ENCODE results near the gene GUCY1A2.

Gene GUCY1A2

DNA sequence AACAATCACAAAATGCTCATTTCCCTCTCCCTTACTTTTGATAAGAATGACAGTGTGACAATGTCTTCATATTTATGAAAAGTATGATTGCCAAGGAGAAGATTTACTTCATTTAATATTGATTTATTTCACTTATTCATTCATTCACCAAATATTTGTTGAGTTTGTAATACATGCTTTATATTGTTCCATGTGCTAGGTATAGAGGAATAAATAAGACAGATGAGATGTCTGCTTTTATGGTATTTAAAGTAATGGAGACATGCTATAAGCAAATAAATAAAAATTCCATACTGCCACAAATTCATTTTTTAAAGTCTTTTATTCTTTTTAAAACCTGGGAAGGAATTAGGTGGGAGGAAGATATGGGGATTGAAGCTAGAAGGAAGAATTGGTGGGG is 289.4 kb downstream of the GUCY1A2 start:
- no peak for DNase-seq (ENCODE audit: low read depth)
- H3K4me3 ChIP-seq (ENCODE audit: low read depth, low read length) = no peak overlapping the region
- TF ChIP-seq, protein P1, sequence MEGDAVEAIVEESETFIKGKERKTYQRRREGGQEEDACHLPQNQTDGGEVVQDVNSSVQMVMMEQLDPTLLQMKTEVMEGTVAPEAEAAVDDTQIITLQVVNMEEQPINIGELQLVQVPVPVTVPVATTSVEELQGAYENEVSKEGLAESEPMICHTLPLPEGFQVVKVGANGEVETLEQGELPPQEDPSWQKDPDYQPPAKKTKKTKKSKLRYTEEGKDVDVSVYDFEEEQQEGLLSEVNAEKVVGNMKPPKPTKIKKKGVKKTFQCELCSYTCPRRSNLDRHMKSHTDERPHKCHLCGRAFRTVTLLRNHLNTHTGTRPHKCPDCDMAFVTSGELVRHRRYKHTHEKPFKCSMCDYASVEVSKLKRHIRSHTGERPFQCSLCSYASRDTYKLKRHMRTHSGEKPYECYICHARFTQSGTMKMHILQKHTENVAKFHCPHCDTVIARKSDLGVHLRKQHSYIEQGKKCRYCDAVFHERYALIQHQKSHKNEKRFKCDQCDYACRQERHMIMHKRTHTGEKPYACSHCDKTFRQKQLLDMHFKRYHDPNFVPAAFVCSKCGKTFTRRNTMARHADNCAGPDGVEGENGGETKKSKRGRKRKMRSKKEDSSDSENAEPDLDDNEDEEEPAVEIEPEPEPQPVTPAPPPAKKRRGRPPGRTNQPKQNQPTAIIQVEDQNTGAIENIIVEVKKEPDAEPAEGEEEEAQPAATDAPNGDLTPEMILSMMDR (IDR thresholded peaks at IDR 0.05; ENCODE audit: low read depth, low read length, missing control alignments) = no peak

DNA sequence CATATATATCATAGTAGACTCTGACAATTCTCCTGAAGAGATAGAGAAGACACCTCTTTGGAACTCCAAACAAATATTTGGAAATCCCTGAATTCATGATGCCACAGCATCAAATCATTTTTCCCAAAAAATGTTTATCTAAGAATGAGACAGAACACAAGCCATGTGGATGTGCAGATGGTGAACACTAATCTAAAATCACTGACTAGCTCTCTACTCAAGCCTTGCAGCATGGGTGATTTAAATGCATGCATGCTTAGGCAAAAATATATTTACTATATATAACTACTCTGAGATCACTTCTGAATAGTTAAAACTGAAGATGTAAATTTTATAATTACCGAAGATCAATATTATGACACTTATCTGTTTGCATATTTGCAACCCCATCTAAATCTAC is 289.9 kb downstream of the GUCY1A2 start:
- DNase-seq (ENCODE audit: low read depth) = no peak
- H3K4me3 ChIP-seq (ENCODE audit: low read depth, low read length) = no peak overlapping the region
- TF ChIP-seq, protein P1 (IDR thresholded peaks at IDR 0.05; ENCODE audit: low read depth, low read length, missing control alignments) = no peak

DNA sequence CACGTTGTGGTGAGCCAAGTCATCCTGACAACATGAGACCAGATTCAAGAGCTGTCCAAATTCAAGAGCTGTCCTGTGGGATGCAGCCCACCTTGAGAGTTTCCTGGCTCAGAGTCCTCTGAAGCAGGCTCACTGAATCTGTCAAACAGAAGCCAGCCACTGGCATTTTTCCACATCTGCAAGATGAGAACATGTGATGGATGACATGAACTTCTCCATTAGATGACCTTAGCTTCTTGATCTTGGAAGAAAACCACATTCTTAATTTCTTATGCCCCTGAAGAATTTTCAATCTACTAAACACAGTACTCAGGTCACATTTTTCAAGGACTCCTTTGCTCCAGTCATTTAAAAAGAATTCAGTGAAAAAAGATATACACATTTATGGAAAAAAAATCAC is 291.0 kb downstream of the GUCY1A2 start:
- no peak for DNase-seq (ENCODE audit: low read depth)
- TF ChIP-seq, protein P1 (IDR thresholded peaks at IDR 0.05; ENCODE audit: low read depth, low read length, missing control alignments) = no peak
- H3K4me3 ChIP-seq (ENCODE audit: low read depth, low read length) = no peak overlapping the region

DNA sequence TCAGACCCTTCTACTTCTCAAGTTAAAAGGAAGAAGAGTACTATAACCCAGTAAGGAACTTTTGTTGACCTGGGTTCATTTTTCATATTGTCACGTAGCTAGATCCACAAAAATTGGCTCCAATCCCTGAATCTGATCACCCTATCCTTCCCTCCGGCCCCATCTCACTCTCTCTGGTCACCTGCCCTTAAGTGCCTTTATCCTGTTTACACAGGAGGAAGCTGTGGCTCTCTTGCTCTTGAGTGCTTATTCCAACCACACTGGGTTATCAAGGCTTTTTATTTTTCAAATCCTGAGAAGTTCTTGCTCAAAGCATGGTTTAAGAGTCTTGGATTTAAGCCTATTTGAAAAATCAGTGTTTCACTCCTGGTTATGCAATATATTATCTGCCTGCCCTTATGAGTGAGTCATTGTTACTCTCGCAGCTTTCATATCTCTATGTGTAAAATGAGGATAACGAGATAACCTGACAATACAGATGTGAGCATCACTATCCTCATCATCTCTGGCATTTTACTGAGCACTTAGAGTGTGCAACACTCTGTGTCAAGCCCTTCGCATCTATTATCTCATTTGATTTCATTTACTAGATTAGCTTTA is 293.9 kb downstream of the GUCY1A2 start:
- H3K4me3 ChIP-seq (ENCODE audit: low read depth, low read length) = no peak overlapping the region
- DNase-seq (ENCODE audit: low read depth) = no peak
- TF ChIP-seq, protein P1 (IDR thresholded peaks at IDR 0.05; ENCODE audit: low read depth, low read length, missing control alignments) = no peak

DNA sequence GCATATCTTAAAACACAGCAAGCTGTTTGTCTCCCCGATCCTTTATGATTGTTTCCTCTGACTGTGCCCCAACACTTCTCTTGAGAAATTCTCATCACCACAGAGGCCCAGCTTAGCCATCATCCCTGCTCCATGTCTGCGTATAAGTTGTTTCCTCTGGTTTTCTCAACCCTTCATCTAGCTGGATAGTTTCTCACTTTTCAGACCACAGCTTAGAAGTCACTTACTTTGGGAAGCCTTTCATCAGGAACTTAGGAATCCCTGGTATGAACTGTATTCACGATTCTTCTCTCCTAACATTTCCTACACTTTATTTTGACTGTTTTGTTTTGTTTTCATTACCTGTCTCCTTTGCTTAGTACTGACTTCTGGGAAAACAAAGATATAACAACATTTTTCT is 295.2 kb downstream of the GUCY1A2 start:
- H3K4me3 ChIP-seq (ENCODE audit: low read depth, low read length) = no peak overlapping the region
- no peak for DNase-seq (ENCODE audit: low read depth)
- TF ChIP-seq, protein P1 (IDR thresholded peaks at IDR 0.05; ENCODE audit: low read depth, low read length, missing control alignments) = no peak

DNA sequence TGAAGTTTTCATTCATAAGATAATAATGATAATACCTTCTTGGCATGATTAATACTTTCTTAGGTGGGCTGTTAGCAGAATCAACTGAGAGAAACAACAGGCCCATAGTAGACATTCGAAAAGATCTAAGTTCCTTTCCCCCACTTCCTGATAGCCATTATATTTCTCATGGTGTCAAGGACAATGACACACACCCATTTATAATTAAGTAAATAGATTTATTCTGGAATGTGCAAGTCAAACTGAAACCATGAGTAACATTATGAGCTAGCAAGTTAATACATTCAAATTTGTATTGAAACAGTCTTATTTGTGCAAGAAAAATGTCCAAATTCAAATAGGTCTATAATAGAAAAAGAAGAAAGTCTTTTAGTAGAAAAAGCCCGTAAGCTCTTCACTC is 301.1 kb downstream of the GUCY1A2 start:
- no peak for DNase-seq (ENCODE audit: low read depth)
- H3K4me3 ChIP-seq (ENCODE audit: low read depth, low read length) = no peak overlapping the region
- TF ChIP-seq, protein P1 (IDR thresholded peaks at IDR 0.05; ENCODE audit: low read depth, low read length, missing control alignments) = no peak

DNA sequence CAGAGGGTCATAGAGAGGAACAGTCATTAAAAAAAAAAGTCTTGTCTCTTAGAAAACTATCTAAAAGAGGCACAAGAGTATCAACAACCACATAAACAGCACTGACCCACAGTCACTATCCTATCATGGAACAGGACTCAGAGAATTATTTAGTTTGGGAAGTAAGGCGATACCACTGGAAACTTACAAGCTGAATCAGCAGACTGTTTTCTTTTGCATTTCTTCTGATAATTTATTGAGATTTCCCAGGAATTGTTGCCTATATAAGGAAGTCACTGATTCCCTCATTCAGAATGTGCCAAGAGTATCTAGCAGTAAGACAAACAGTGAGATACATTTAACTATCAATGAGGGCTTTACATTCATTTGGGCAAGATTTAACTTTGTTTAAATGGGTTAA is 304.1 kb downstream of the GUCY1A2 start:
- no peak for DNase-seq (ENCODE audit: low read depth)
- TF ChIP-seq, protein P1 (IDR thresholded peaks at IDR 0.05; ENCODE audit: low read depth, low read length, missing control alignments) = no peak
- H3K4me3 ChIP-seq (ENCODE audit: low read depth, low read length) = no peak overlapping the region
